Activated CD4-positive, alpha-beta T cell treated with anti-CD3 and anti-CD28 coated beads for 24 hours (primary cell): ENCODE results near the gene PHLPP1.

Experiments
- DNase-seq, 2 donors: peaks; one replicate each; pipeline ENCODE4 v3.0.0-alpha.2; 2020; ENCODE audit warnings: low read depth in 2 of 2

Gene PHLPP1

GRCh38 chr18:62938487-62938886 lies 223.1 kb downstream of the PHLPP1 start:
- DNase-seq = no peak

DNA sequence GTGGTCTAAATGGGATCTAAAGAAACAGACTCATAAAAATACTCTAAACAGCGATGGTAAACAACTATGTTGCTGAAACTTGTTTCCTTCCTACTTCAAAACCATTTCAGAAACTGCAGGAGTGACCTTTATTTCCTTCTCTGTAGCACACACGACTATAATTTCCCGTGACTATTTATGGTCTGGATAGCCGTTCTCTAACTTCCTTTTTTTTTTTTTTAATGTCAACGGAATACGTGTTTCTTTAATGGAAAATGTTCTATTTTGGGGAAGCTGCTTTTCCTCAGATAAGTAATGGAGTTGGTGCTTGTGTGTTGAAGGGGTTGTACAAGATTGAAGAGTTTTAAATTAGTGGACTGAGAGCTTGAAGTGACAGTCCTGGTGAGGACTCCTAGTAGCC lies 224.1 kb downstream of the PHLPP1 start:
- DNase-seq = no peak

- DNase-seq = no peak
Measured at GRCh38 chr18:62939926-62940325, 224.6 kb downstream of the PHLPP1 start.

GRCh38 chr18:62942578-62942977 lies 227.2 kb downstream of the PHLPP1 start:
- DNase-seq = no peak

DNA sequence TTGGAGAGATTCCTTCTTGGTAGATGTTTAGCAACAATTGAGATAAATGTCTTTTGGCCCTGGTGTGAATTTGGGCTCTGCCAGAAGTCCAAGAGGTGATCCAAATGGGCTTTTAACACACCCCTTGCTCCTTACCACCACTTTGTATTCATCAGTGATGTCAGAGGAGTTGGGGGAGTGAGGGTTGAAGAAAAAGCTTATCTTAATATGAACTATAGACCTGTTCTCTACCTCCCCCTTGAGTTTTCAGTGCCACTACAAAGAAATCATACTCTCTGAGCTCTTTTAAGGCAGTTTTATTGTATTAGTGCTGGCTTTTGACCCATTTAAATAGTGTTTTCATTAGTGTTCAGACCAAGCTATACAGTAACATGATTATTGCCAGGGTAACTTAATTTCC lies 229.1 kb downstream of the PHLPP1 start:
- DNase-seq = no peak

DNA sequence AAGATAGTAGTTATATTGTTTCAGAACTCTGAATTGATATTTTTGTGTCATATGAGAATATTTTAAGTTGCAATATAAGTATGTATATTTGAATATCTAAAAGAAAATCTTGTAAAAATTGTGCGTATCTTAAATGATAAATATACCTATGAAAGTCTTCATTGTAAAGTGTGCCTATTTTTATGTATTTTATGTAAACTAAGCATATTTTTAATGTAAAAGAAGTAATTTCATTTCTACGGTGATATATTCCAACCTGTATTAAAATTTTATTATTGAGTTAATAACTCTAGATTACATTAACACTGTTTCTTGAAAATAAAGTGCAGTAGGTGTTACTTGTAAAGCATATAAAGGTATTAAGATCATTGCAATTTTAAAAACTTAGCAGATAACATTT lies 233.4 kb downstream of the PHLPP1 start:
- DNase-seq = no peak

DNA sequence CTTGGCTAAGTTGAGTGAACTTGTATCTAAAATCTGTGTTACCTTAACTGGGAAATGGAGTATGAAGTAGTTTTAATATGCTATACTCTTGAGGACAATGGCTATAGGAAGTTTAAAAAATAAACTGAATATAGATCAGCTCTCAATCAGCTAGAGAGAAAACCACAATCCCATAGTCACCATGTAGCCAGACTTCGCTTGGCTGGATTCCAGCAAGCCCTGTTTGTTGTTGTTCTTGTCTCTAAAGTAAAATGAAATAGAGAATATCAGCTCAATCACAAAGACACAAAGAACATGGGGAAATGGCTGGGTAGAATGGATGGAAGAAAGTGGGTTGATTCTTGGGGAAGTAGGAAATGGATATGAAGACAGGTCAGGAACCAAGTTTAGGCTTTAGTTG lies 234.9 kb downstream of the PHLPP1 start:
- DNase-seq = no peak

- DNase-seq = no peak
Measured at GRCh38 chr18:62952807-62953206, 237.5 kb downstream of the PHLPP1 start.

DNA sequence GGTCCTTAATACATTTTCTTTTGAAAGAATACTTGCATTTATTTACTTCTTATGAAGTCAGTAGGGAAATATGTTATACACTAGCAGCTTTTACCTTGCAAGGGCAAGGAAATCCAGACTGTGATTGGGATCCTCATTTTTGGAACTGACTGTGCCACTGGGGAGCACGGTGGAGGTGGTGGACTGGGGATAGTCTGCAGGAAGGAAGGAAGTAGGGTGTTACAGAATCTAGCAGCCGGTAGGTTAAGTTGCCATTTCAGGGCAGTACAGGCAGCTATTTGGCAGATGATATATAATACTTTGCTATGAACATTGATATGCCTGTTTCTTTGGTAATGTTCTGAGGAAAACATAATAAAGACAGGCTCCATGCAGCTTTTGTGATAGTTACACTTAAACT lies 238.3 kb downstream of the PHLPP1 start:
- no peak for DNase-seq

DNA sequence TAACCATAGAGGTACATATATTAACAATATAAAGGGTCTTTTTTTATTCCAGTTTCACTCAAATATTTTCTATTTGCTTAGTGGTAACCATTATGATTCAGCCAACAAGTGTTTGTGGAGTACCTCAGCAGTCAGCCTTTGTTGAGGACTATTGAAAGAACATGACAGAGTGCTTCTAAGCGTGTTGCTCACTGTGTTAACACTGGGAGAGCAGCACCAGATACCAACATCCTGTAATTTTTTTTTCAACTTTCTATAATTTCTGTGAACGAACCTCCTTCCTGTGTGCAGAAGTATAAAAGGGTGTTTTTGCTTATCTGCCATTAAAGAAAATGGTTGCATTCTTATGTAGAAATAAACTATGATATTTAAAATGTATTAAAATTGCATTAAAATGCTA lies 239.0 kb downstream of the PHLPP1 start:
- no peak for DNase-seq

GRCh38 chr18:62957885-62958472 lies 242.6 kb downstream of the PHLPP1 start:
- peak; percentile 13 to 37 for DNase-seq

DNA sequence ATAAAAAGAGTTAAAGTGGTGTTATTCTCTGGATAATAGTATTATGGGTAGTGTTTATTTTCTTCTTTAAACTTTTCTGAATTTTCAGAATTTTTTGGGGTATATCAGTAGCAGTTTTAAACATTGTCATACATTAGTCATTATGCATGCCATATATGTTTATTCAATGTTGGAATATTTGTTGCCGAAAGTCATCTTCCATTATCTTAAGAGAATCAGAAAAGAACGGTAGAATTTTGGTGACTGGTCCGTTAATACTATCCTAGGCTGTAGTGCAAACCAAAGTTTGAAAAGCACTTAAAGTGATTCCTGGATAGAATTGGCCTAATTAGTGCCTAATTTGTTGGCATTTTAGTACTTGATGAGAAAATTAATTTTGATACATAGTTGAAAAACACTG lies 244.1 kb downstream of the PHLPP1 start:
- DNase-seq = no peak

GRCh38 chr18:62963507-62963906 lies 248.2 kb downstream of the PHLPP1 start:
- DNase-seq = no peak

DNA sequence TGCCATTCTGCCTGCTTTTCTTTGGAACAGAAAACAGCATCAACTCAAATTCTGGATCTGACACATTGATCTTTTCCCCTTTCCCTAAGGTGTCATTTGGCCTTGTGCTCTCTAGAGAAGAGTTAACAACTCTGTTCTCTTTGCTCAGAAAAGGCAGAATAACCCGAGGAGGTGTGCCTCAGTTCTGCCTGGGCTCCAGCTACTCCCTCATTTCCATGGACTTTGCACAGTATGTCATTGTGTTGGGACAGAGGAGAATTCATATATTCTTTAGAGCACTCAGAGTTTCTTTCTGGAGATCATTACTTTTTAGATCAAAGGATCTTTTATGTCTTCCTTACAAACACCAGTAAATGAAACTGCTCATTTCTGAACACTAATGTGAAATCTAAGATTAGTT lies 249.1 kb downstream of the PHLPP1 start:
- DNase-seq = no peak

DNA sequence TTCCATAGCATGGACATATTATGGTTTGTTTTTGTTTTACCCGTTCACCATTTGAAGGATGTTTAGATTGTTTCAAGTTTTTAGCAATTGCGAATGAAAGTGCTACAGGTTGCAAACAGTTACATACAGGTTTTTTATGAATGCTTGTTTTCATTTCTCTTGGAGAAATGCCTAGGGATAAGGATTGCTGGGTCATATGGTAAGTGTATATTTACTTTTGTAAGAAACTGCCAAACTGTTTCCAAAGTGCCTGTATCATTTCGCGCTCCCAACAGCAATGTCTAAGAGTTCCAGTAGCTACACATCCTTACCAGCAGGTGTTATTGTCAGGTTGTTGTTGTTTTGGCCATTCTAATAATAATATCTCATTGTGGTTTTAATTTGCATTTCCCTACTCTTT lies 251.7 kb downstream of the PHLPP1 start:
- no peak for DNase-seq

DNA sequence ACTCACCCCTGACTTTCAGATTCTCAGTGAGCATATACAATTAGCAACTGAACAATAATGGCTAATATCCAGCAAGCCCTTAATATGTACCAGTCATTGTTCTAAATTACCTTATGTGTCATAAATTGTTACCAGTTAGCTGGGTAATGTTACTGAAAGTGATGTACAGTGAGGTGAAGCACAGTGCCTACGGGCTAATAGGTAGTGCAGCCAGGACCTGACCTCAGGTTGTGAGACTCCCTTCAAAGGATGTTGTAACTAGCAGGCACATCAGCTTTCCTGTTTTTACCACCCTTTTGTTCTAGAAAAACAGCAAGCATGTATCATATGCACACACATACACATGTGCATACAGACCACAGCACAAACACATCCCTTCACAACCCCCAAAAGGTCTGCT lies 258.3 kb downstream of the PHLPP1 start:
- no peak for DNase-seq

GRCh38 chr18:62974388-62974787 lies 259.0 kb downstream of the PHLPP1 start:
- DNase-seq = no peak

DNA sequence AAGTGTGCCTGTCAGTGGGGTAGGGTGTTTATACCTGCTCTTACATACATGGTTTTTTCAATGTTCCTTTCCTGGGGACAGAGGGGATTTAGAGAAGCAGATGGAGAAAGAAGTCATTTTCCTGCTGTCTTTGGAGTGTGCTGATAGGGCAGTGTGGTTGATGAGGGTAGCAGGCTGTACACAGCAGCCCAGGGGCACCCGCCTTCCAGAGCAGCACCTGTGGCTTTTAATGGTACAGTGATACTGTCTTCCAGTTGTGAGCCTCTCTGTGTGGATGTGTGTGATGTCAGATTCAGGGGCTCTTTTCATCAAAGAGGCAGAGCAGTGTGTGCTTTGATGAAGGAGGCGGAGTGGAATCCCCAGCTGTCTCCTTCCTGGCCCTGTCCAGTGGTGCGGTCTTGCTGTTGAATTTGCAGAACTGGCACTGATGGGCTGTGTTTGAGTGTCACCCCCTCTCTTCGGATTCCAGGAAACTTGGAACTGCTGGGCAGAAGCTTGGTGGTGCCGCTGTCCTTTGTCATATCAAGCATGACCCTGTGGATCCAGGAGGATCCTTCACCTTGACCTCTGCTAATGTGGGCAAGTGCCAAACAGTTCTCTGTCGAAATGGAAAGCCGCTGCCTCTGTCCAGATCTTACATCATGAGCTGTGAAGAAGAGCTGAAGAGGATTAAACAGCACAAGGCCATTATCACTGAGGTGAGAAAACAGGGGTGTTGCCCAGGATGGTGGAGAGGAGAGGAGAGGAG lies 259.8 kb downstream of the PHLPP1 start:
- no peak for DNase-seq

GRCh38 chr18:62975785-62976184 lies 260.4 kb downstream of the PHLPP1 start:
- no peak for DNase-seq

DNA sequence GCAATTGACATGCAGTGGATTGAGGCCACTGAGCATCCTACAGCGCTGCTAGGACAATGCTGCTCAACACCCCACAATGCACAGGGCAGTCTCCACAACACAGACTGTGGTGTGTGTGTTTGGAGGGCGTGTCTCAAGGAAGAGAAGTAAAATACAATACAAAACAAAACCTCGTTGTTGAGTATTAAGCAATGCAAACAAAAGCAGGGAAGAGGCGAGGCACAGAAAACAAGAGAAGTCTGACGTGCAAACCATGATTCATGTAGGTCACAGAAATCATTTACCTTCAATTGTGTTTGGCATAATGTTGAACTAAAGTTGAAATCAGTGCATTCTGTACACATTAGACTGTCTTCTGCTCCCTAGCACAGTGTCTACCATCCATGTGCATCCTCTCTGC lies 260.9 kb downstream of the PHLPP1 start:
- no peak for DNase-seq

- no peak for DNase-seq
Measured at GRCh38 chr18:62977512-62977911, 262.2 kb downstream of the PHLPP1 start.

- DNase-seq = no peak
Measured at GRCh38 chr18:62978251-62979049, 263.1 kb downstream of the PHLPP1 start.

DNA sequence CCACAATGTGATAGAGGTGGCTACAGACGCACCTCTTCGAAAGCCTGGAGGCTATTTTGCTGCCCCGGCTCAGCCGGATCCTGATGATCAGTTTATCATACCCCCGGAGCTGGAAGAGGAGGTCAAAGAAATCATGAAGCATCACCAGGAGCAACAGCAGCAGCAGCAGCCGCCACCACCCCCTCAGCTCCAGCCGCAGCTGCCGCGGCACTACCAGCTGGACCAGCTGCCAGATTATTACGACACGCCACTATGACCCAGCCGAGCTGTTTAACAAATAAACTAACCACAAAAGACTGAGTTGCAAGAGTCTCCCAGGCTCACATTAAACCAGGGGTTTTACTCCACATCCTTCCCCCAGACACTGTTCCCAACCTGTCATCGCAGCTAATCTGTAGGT lies 263.8 kb downstream of the PHLPP1 start:
- no peak for DNase-seq
